Activated CD4-positive, alpha-beta T cell treated with anti-CD3 and anti-CD28 coated beads, Interleukin-10, Interleukin-2, amounts not matched to agents 100 ng/mL and 50 ng/mL, durations not matched to agents 16 hours and 8 hours (primary cell): ENCODE measurements around the gene ARPC1A.
"Not testable (repeated sequence)": the region's sequence is repeated elsewhere in the genome, so short reads cannot be mapped to it uniquely, and the experiment has no call there.

ENCODE experiments used
- DNase-seq: peaks from one replicate; pipeline ENCODE4 v3.0.0-alpha.2; 2020

Gene ARPC1A

GRCh38 chr7:99371376-99371920 is 45.8 kb downstream of the ARPC1A start:
- no peak for DNase-seq

- no peak for DNase-seq
Measured at GRCh38 chr7:99372275-99373090, 46.8 kb downstream of the ARPC1A start.

GRCh38 chr7:99373091-99374066 is 47.7 kb downstream of the ARPC1A start:
- no peak for DNase-seq

- peak; percentile 89 for DNase-seq
Measured at GRCh38 chr7:99374111-99375064, 48.7 kb downstream of the ARPC1A start, which contains the start of gene ARPC1B. TSS of gene ARPC1B (plus strand) at chr7:99374730. CDS start at chr7:99385715, 10,985 bp downstream.

- DNase-seq: peak; percentile 84
Measured at GRCh38 chr7:99375070-99375807, 49.5 kb downstream of the ARPC1A start.

- DNase-seq: peak; percentile 74
Measured at GRCh38 chr7:99379043-99379577, 53.4 kb downstream of the ARPC1A start.

GRCh38 chr7:99379693-99380031 is 54.0 kb downstream of the ARPC1A start:
- DNase-seq: not testable (repeated sequence)

GRCh38 chr7:99380032-99380822 is 54.5 kb downstream of the ARPC1A start:
- peak; percentile 72 for DNase-seq

GRCh38 chr7:99380823-99381663 is 55.3 kb downstream of the ARPC1A start:
- DNase-seq: peak; percentile 97

- DNase-seq: no peak
Measured at GRCh38 chr7:99381664-99382075, 56.0 kb downstream of the ARPC1A start.

GRCh38 chr7:99383203-99383602 is 57.5 kb downstream of the ARPC1A start:
- no peak for DNase-seq

GRCh38 chr7:99383791-99384370 is 58.2 kb downstream of the ARPC1A start:
- DNase-seq: no peak

GRCh38 chr7:99384523-99384922 is 58.8 kb downstream of the ARPC1A start:
- no peak for DNase-seq

GRCh38 chr7:99385564-99385963 is 59.9 kb downstream of the ARPC1A start:
- DNase-seq: no peak

- no peak for DNase-seq
Measured at GRCh38 chr7:99386584-99387238, 61.0 kb downstream of the ARPC1A start.

- DNase-seq: not testable (repeated sequence)
Measured at GRCh38 chr7:99387239-99387635, 61.5 kb downstream of the ARPC1A start.

GRCh38 chr7:99387912-99388311 is 62.2 kb downstream of the ARPC1A start:
- DNase-seq: no peak

- DNase-seq: no peak
Measured at GRCh38 chr7:99389772-99390171, 64.1 kb downstream of the ARPC1A start.
